Liver (tissue), 9 donors: Measurements from ENCODE around the gene POLD3. TPM values are rescaled to one million over a fixed set of nuclear protein-coding genes. Genes with fewer than 3 reads are reported as not detected.

ENCODE experiments used
- DNase-seq: peaks from one replicate; pipeline ENCODE4 v3.0.0-alpha.2; 2017; ENCODE audit warnings: low spot score
- H3K27ac ChIP-seq, 2 donors: one replicate each; pipeline ENCODE4 v1.7.0; 2013; ENCODE audit warnings: inconsistent platforms in 2 of 2, low read length in 2 of 2, control low read depth in 1 of 2, low read depth in 1 of 2, mild to moderate bottlenecking in 1 of 2
- H3K27me3 ChIP-seq, 4 donors: one replicate each; pipeline versions ENCODE4 v1.6.1 to v1.7.0; 2013; ENCODE audit warnings: low read length in 3 of 4, inconsistent platforms in 1 of 4, mild to moderate bottlenecking in 1 of 4, moderate library complexity in 1 of 4; ENCODE audit not compliant: control insufficient read depth in 4 of 4, insufficient read depth in 4 of 4
- H3K36me3 ChIP-seq, 4 donors: one replicate each; pipeline versions ENCODE4 v1.6.1 to v1.7.0; 2013; ENCODE audit warnings: low read length in 3 of 4, mild to moderate bottlenecking in 3 of 4, low read depth in 1 of 4, moderate library complexity in 1 of 4; ENCODE audit not compliant: control insufficient read depth in 4 of 4, insufficient read depth in 3 of 4
- H3K4me1 ChIP-seq, 4 donors: one replicate each; pipeline versions ENCODE4 v1.6.1 to v1.7.0; 2013; ENCODE audit warnings: low read length in 3 of 4, mild to moderate bottlenecking in 3 of 4, moderate library complexity in 1 of 4; ENCODE audit not compliant: control insufficient read depth in 4 of 4, insufficient read depth in 4 of 4
- H3K4me3 ChIP-seq, 3 donors: one replicate each; pipeline versions ENCODE4 v1.6.1 to v1.7.0; 2013; ENCODE audit warnings: low read length in 3 of 3, control low read depth in 1 of 3, low read depth in 1 of 3, mild to moderate bottlenecking in 1 of 3
- H3K9ac ChIP-seq, 2 donors: one replicate each; pipeline ENCODE4 v1.7.0; 2013; ENCODE audit warnings: low read length in 2 of 2, mild to moderate bottlenecking in 2 of 2, moderate library complexity in 2 of 2, control low read depth in 1 of 2, low read depth in 1 of 2
- H3K9me3 ChIP-seq, 4 donors: one replicate each; pipeline versions ENCODE4 v1.6.1 to v1.7.0; 2013; ENCODE audit warnings: low read length in 3 of 4; ENCODE audit not compliant: control insufficient read depth in 4 of 4
- ATF3 ChIP-seq: IDR thresholded peaks from 2 replicates; pipeline ENCODE4 v1.6.1; 2016; ENCODE audit warnings: antibody characterized with exemption
- CTCF ChIP-seq: fragments of 150-350 bp; IDR thresholded peaks from 2 replicates; pipeline ENCODE4 v1.5.1; 2017; ENCODE audit warnings: improper control_type of control experiment, low read depth, low read length; ENCODE audit not compliant: missing input control
- EGR1 ChIP-seq, 2 donors: IDR thresholded peaks; 2 replicates each; pipeline ENCODE4 v1.6.1; 2016 to 2018; ENCODE audit warnings: antibody characterized with exemption in 2 of 2, low read depth in 2 of 2
- FOXA1 ChIP-seq: IDR thresholded peaks from 2 replicates; pipeline ENCODE4 v1.6.1; 2016; ENCODE audit warnings: antibody characterized with exemption
- FOXA2 ChIP-seq: IDR thresholded peaks from 2 replicates; pipeline ENCODE4 v1.6.1; 2016; ENCODE audit warnings: antibody characterized with exemption
- GABPA ChIP-seq, 2 donors: IDR thresholded peaks in 1 of 2; conservative IDR thresholded peaks in 1 of 2; 2 replicates each; pipeline ENCODE4 v1.6.1; 2016; ENCODE audit warnings: antibody characterized with exemption in 2 of 2, mild to moderate bottlenecking in 1 of 2, moderate library complexity in 1 of 2
- HNF4A ChIP-seq, 2 donors: conservative IDR thresholded peaks; 2 replicates each; pipeline ENCODE4 v1.6.1; 2016; ENCODE audit warnings: antibody characterized with exemption in 2 of 2, mild to moderate bottlenecking in 2 of 2
- HNF4G ChIP-seq: IDR thresholded peaks from 2 replicates; pipeline ENCODE4 v1.6.1; 2016; ENCODE audit warnings: antibody characterized with exemption
- JUND ChIP-seq, 2 donors: IDR thresholded peaks; 2 replicates each; pipeline ENCODE4 v1.6.1; 2016; ENCODE audit warnings: antibody characterized with exemption in 2 of 2
- MAX ChIP-seq: IDR thresholded peaks from 2 replicates; pipeline ENCODE4 v1.6.1; 2016; ENCODE audit warnings: antibody characterized with exemption
- REST ChIP-seq: IDR thresholded peaks from 2 replicates; pipeline ENCODE4 v1.6.1; 2016; ENCODE audit warnings: antibody characterized with exemption, mild to moderate bottlenecking
- RXRA ChIP-seq, 2 donors: IDR thresholded peaks; 2 replicates each; pipeline ENCODE4 v1.6.1; 2017 to 2018; ENCODE audit warnings: antibody characterized with exemption in 2 of 2, mild to moderate bottlenecking in 1 of 2
- SP1 ChIP-seq: IDR thresholded peaks from 2 replicates; pipeline ENCODE4 v1.6.1; 2018; ENCODE audit warnings: antibody characterized with exemption, mild to moderate bottlenecking
- TAF1 ChIP-seq: conservative IDR thresholded peaks from 2 replicates; pipeline ENCODE4 v1.6.1; 2016; ENCODE audit warnings: antibody characterized with exemption, mild to moderate bottlenecking
- YY1 ChIP-seq: IDR thresholded peaks from 2 replicates; pipeline ENCODE4 v1.6.1; 2016; ENCODE audit warnings: antibody characterized with exemption, mild to moderate bottlenecking
- ZBTB33 ChIP-seq: IDR thresholded peaks from 2 replicates; pipeline ENCODE4 v1.6.1; 2016; ENCODE audit warnings: antibody characterized with exemption
- WGBS: extraction: QIAGEN DNeasy Blood & Tissue Kit; methylation state at CpG from one replicate; pipeline ENCODE4 v1.1.7; 2013; 5-methylcytosine and 5-hydroxymethylcytosine counted together
- polyA plus RNA-seq, 2 donors: library from polyadenylated mRNA; stranded (reverse) in 1 of 2; unstranded in 1 of 2; fragments of 200-250 nt in 1 of 2; fragments of >200 nt in 1 of 2; fragmentation: Nextera tagmentation in 1 of 2; extraction: Ambion mirVana in 1 of 2; gene quantifications; one replicate each; pipeline versions ENCODE4 v1.2.1 to v1.2.3, GENCODE V29; 2013 to 2015
- total RNA-seq, 2 donors: library from RNA; depleted of rRNA; stranded (reverse); fragments of >200 nt; gene quantifications; one replicate each; pipeline ENCODE4 v1.2.3, GENCODE V29; 2014
- donor health status: healthy.
- donor health status: healthy.
- donor health status: healthy.
- donor health status: healthy.
- donor health status: healthy.

Gene POLD3
- total and polyA plus RNA-seq, 4 donors: 3.0 to 8.3 (median 5.0) TPM

GRCh38 chr11:74646215-74646614 lies 53.8 kb downstream of the POLD3 start:
- Histone ChIP-seq H3K9ac (no peak overlapping the region), H3K4me3 (no peak overlapping the region), H3K27me3 (no peaks in the 10 kb centered on the region), H3K9me3 (no peaks in the 10 kb centered on the region), H3K4me1 (peaks cover 0 to 13% (median 4%) of the 10 kb centered on the region in 4 donors), H3K36me3 (peaks cover 2 to 5% (median 5%) of the 10 kb centered on the region in 4 donors), H3K27ac (no peak overlapping the region)
- DNase-seq: no peak
- 96% methylated on average over 4 of the region's 4 CpGs for WGBS
- TF ChIP-seq CTCF: no peak
- TF ChIP-seq ATF3: no peak
- TF ChIP-seq JUND (IDR thresholded peaks at IDR 0.05): no peak
- TF ChIP-seq GABPA (IDR thresholded peaks at IDR 0.05 in 1 of 2, conservative IDR thresholded peaks at IDR 0.05 in 1 of 2): no peak

GRCh38 chr11:74646954-74647353 lies 54.6 kb downstream of the POLD3 start:
- peaks cover 0 to 13% (median 4%) of the 10 kb centered on the region in 4 donors for H3K4me1 ChIP-seq
- TF ChIP-seq HNF4G (no peak), JUND (IDR thresholded peaks at IDR 0.05) (no peak), SP1 (no peak), CTCF (no peak), YY1 (no peak), ATF3 (no peak), REST (no peak), EGR1 (IDR thresholded peaks at IDR 0.05; ENCODE audit: low read depth in 2 of 2) (no peak), MAX (no peak), FOXA1 (no peak), HNF4A (conservative IDR thresholded peaks at IDR 0.05) (no peak), RXRA (IDR thresholded peaks at IDR 0.05) (no peak), ZBTB33 (no peak), TAF1 (no peak), FOXA2 (no peak)
- H3K4me3 ChIP-seq: no peak overlapping the region
- no peaks in the 10 kb centered on the region for H3K27me3 ChIP-seq
- no peaks in the 10 kb centered on the region for H3K9me3 ChIP-seq
- 94% methylated on average over 7 of the region's 7 CpGs for WGBS
- peaks cover 0 to 3% (median under 1%) of the 10 kb centered on the region in 4 donors for H3K36me3 ChIP-seq
- no peak overlapping the region for H3K27ac ChIP-seq
- H3K9ac ChIP-seq: no peak overlapping the region
- DNase-seq: no peak
